NB4 (cell line): ENCODE measurements around the gene MYLK4.
A peak's percentile ranks its signal among the peaks of the same experiment; 100 is the strongest.

Experiments used
- POLR2A ChIP-seq: IDR thresholded peaks from 2 replicates; pipeline ENCODE4 v1.6.1; 2011; ENCODE audit warnings: mild to moderate bottlenecking; ENCODE audit not compliant: insufficient read length; ENCODE audit errors: extremely low read depth
- TF ChIP-seq, protein P1 (sequence below): IDR thresholded peaks from one replicate; pipeline ENCODE4 v1.5.1; 2012; ENCODE audit warnings: low read depth, low read length

DNA sequence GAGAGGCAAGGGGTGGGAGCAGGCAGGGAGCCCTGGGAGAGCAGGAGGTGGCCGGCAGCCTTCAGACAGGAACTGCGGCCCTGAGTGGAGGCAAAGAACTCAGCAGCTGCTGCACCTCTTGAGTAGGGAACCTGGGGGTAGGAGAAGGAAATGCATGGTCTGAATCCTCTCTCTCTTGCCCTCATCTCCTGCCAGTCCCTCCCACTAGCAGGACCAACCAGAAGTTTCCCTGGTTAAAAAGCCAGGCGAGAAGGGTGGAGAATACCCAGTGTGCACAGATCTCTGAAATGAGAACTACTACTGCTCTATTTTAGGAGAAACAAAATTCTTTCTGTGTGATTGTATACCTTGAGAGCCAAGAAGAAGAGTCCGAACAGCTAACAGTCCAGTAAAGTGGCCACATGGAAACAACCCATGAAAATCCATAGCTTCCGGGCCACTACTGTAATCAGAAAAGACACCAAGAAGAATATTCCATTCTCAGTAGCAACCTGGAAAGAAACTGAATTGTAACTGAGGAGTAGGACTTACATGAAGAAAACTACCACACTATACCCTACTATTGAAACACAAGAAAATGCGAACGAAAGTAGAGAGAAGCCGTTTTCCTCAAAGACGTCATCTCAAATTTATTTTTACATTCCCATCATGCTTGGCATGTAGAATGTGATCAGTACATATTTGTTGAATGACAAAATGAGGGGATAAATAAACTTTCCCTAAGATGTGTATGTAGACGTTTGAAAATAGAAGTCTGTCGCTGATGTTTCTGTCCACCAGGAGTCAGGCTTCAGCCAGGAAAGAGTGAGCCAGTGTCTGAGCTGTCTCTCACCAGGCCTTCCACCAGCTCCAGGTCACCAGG lies 40.1 kb upstream of the MYLK4 start:
- TF ChIP-seq, protein P1, sequence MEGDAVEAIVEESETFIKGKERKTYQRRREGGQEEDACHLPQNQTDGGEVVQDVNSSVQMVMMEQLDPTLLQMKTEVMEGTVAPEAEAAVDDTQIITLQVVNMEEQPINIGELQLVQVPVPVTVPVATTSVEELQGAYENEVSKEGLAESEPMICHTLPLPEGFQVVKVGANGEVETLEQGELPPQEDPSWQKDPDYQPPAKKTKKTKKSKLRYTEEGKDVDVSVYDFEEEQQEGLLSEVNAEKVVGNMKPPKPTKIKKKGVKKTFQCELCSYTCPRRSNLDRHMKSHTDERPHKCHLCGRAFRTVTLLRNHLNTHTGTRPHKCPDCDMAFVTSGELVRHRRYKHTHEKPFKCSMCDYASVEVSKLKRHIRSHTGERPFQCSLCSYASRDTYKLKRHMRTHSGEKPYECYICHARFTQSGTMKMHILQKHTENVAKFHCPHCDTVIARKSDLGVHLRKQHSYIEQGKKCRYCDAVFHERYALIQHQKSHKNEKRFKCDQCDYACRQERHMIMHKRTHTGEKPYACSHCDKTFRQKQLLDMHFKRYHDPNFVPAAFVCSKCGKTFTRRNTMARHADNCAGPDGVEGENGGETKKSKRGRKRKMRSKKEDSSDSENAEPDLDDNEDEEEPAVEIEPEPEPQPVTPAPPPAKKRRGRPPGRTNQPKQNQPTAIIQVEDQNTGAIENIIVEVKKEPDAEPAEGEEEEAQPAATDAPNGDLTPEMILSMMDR: peak; percentile 75
- TF ChIP-seq POLR2A: no peak
